GM21526 (cell line): ENCODE results near the gene PCDH9.

Experiments used
- ATAC-seq: cut with Tn5 transposase; IDR thresholded peaks from one replicate; pipeline ENCODE4 v1.9.1; 2021; ENCODE audit warnings: moderate library complexity; ENCODE audit not compliant: unreplicated experiment, low FRiP score

The PCDH9 gene

GRCh38 chr13:66860878-66861417 lies 369.2 kb downstream of the PCDH9 start:
- no peak for ATAC-seq

- no peak for ATAC-seq
Observed at GRCh38 chr13:66859934-66860877, 369.9 kb downstream of the PCDH9 start.

GRCh38 chr13:66859078-66859477 lies 371.1 kb downstream of the PCDH9 start:
- ATAC-seq, result no peak

GRCh38 chr13:66858163-66858562 lies 372.0 kb downstream of the PCDH9 start:
- no peak for ATAC-seq

GRCh38 chr13:66855131-66855530 lies 375.0 kb downstream of the PCDH9 start:
- ATAC-seq, result no peak

GRCh38 chr13:66853564-66853963 lies 376.6 kb downstream of the PCDH9 start:
- no peak for ATAC-seq

- no peak for ATAC-seq
Observed at GRCh38 chr13:66849706-66850105, 380.4 kb downstream of the PCDH9 start.

- ATAC-seq, result no peak
Observed at GRCh38 chr13:66847541-66847940, 382.6 kb downstream of the PCDH9 start.

GRCh38 chr13:66845393-66845792 lies 384.7 kb downstream of the PCDH9 start:
- ATAC-seq, result no peak

- ATAC-seq, result no peak
Observed at GRCh38 chr13:66844933-66845332, 385.2 kb downstream of the PCDH9 start.

- no peak for ATAC-seq
Observed at GRCh38 chr13:66842766-66843165, 387.4 kb downstream of the PCDH9 start.

- ATAC-seq, result no peak
Observed at GRCh38 chr13:66840621-66841020, 389.5 kb downstream of the PCDH9 start.

GRCh38 chr13:66837246-66837645 lies 392.9 kb downstream of the PCDH9 start:
- ATAC-seq, result no peak

GRCh38 chr13:66835040-66835628 lies 395.0 kb downstream of the PCDH9 start:
- no peak for ATAC-seq

- ATAC-seq, result peak; percentile 74
Observed at GRCh38 chr13:66830940-66831716, 399.0 kb downstream of the PCDH9 start.

- ATAC-seq, result no peak
Observed at GRCh38 chr13:66829803-66830202, 400.3 kb downstream of the PCDH9 start.

GRCh38 chr13:66826398-66826797 lies 403.7 kb downstream of the PCDH9 start:
- ATAC-seq, result no peak

- ATAC-seq, result no peak
Observed at GRCh38 chr13:66821551-66821950, 408.6 kb downstream of the PCDH9 start.

- no peak for ATAC-seq
Observed at GRCh38 chr13:66811455-66811854, 418.7 kb downstream of the PCDH9 start.

GRCh38 chr13:66809485-66809884 lies 420.7 kb downstream of the PCDH9 start:
- no peak for ATAC-seq

GRCh38 chr13:66807251-66807650 lies 422.9 kb downstream of the PCDH9 start:
- ATAC-seq, result no peak
